Endothelial cell of umbilical vein (primary cell): ENCODE results near the gene GPX5. TPM values are rescaled to one million over a fixed set of nuclear protein-coding genes. Genes with fewer than 3 reads are reported as not detected.

ENCODE experiments used
- BruUV-seq: library from RNA; stranded (reverse); fragments of 400-500 nt; replicated peaks from 2 replicates; lab custom pipeline; 2021; lab: Mats Ljungman, UMichigan
- CTCF ChIA-PET: fragments of 300-600, 350-600 bp; sonication (Branson Sonifier 250); formaldehyde crosslinking; loops from one replicate; lab custom pipeline; 2021; ENCODE audit warnings: antibody characterized with exemption, inconsistent platforms; lab: Charles Lee
- POLR2A ChIA-PET: fragments of 300-600, 350-600 bp; sonication (Branson Sonifier 250); formaldehyde crosslinking; loops from one replicate; lab custom pipeline; 2021; ENCODE audit warnings: antibody characterized with exemption, inconsistent platforms; lab: Charles Lee
- DNase-seq: peaks from one replicate; pipeline ENCODE4 v3.0.0-alpha.2; 2011; ENCODE audit warnings: low read depth, low spot score
- FAIRE-seq: peaks from 2 replicates; lab custom pipeline; 2011; peaks lifted over from hg19 to GRCh38; lab: Jason Lieb, UNC
- H2AFZ ChIP-seq: 2 replicates; pipeline ENCODE4 v1.6.0; 2012; ENCODE audit warnings: low read depth, low read length, control low read depth, inconsistent platforms
- H3K27ac ChIP-seq: 2 replicates; pipeline ENCODE4 v1.5.1; 2011; ENCODE audit warnings: low read depth, mild to moderate bottlenecking, control low read depth, low read length, moderate library complexity; ENCODE audit not compliant: insufficient read depth
- H3K27me3 ChIP-seq, 2 experiments: 2 replicates each; pipeline versions ENCODE4 v1.6.0 to v1.6.1; 2011; ENCODE audit warnings: low read length in 2 of 2, mixed read lengths in 1 of 2; ENCODE audit not compliant: control insufficient read depth in 2 of 2, insufficient read depth in 2 of 2
- H3K36me3 ChIP-seq, 2 experiments: 2 replicates in 1 of 2; 3 replicates in 1 of 2; pipeline ENCODE4 v1.5.1; 2011; ENCODE audit warnings: low read length in 2 of 2, mild to moderate bottlenecking in 1 of 2, moderate library complexity in 1 of 2; ENCODE audit not compliant: control insufficient read depth in 2 of 2, insufficient read depth in 2 of 2; ENCODE audit errors: extremely low read depth in 1 of 2
- H3K4me1 ChIP-seq: 3 replicates; pipeline ENCODE4 v1.5.1; 2011; ENCODE audit warnings: mild to moderate bottlenecking, low read length; ENCODE audit not compliant: control insufficient read depth, insufficient read depth; ENCODE audit errors: extremely low read depth
- H3K4me2 ChIP-seq: 2 replicates; pipeline ENCODE4 v1.6.1; 2011; ENCODE audit warnings: low read length, control low read depth, mixed read lengths; ENCODE audit not compliant: insufficient read depth
- H3K4me3 ChIP-seq, 3 experiments: fragments of 200-600 bp in 1 of 3; sonication (generic), shearing (Covaris generic) in 1 of 3; replicated peaks in 1 of 3; 2 replicates each; pipeline ENCODE4 v1.5.1; 2011 to 2016; ENCODE audit warnings: control low read depth in 3 of 3, low read length in 3 of 3, mild to moderate bottlenecking in 2 of 3, inconsistent platforms in 1 of 3, low read depth in 1 of 3, moderate library complexity in 1 of 3; ENCODE audit not compliant: insufficient read depth in 1 of 3
- H3K79me2 ChIP-seq: 2 replicates; pipeline ENCODE4 v1.6.0; 2012; ENCODE audit warnings: low read length, inconsistent platforms; ENCODE audit not compliant: control insufficient read depth, insufficient read depth
- H3K9ac ChIP-seq: replicated peaks from 2 replicates; pipeline ENCODE3; 2011; ENCODE audit warnings: low read length, control low read depth; ENCODE audit not compliant: insufficient read depth; ENCODE audit errors: extremely low read depth
- H3K9me1 ChIP-seq: replicated peaks from 3 replicates; pipeline ENCODE4 v1.6.0; 2011; ENCODE audit warnings: mild to moderate bottlenecking, low read length; ENCODE audit not compliant: control insufficient read depth, insufficient read depth; ENCODE audit errors: extremely low read depth
- H3K9me3 ChIP-seq: replicated peaks from 2 replicates; pipeline ENCODE4 v1.5.1; 2012; ENCODE audit warnings: low read length, inconsistent platforms; ENCODE audit not compliant: control insufficient read depth, insufficient read depth
- H4K20me1 ChIP-seq: replicated peaks from 2 replicates; pipeline ENCODE3; 2011; ENCODE audit warnings: mild to moderate bottlenecking, low read length; ENCODE audit not compliant: control insufficient read depth, insufficient read depth; ENCODE audit errors: extremely low read depth
- EZH2 ChIP-seq: IDR thresholded peaks from 2 replicates; pipeline ENCODE4 v1.6.1; 2012; ENCODE audit warnings: borderline replicate concordance, low read depth, mild to moderate bottlenecking, moderate library complexity, low read length, inconsistent platforms; ENCODE audit not compliant: severe bottlenecking
- FOS ChIP-seq: IDR thresholded peaks from 2 replicates; pipeline ENCODE4 v1.6.1; 2011; ENCODE audit warnings: mild to moderate bottlenecking, low read length, moderate library complexity, borderline replicate concordance; ENCODE audit not compliant: insufficient read depth
- GATA2 ChIP-seq: IDR thresholded peaks from 2 replicates; pipeline ENCODE4 v1.7.0; 2011; ENCODE audit warnings: low read depth, mild to moderate bottlenecking, moderate library complexity, mixed read lengths, low read length; ENCODE audit not compliant: insufficient read length, insufficient read depth
- JUN ChIP-seq: IDR thresholded peaks from 2 replicates; pipeline ENCODE4 v1.6.1; 2011; ENCODE audit warnings: borderline replicate concordance, low read depth; ENCODE audit not compliant: insufficient read length, insufficient read depth
- MYC ChIP-seq: IDR thresholded peaks from one replicate; pipeline ENCODE4 v1.6.1; 2011; ENCODE audit warnings: mild to moderate bottlenecking, low read depth, low read length
- POLR2A ChIP-seq: IDR thresholded peaks from 2 replicates; pipeline ENCODE4 v1.6.1; 2012; ENCODE audit warnings: low read depth, mild to moderate bottlenecking, control low read depth, low read length
- POLR2AphosphoS5 ChIP-seq: IDR thresholded peaks from 2 replicates; pipeline ENCODE4 v1.6.1; 2012; ENCODE audit warnings: low read depth, mild to moderate bottlenecking, control low read depth, low read length, moderate library complexity; ENCODE audit not compliant: insufficient read depth
- dilution Hi-C: fragments of 300-500 bp; cut with MboI; formaldehyde crosslinking; loops from one replicate; pipeline ENCODE4 v1.15.0; 2019; ENCODE audit warnings: low sequenced_read_pairs; ENCODE audit not compliant: extremely low pct_ligation_motif_present
- intact Hi-C: fragments of 100-400 bp; cut with micrococcal nuclease; formaldehyde crosslinking; loops from one replicate; pipeline ENCODE4 v1.10.0; 2022
- polyA plus RNA-seq, 4 experiments: library from polyadenylated mRNA; depleted of rRNA in 3 of 4; stranded (reverse) in 3 of 4; unstranded in 1 of 4; fragments of >200 nt; gene quantifications; 2 replicates each; pipeline versions ENCODE4 v1.2.1 to v1.2.3, GENCODE V29; 2011 to 2012; ENCODE audit warnings: missing spikeins in 1 of 4
- total RNA-seq: library from RNA; stranded (reverse); gene quantifications from 2 replicates; pipeline ENCODE4 v1.2.3, GENCODE V29; 2021
- TF ChIP-seq, protein P1 (sequence below), 2 donors: IDR thresholded peaks; 1 replicate in 1 of 2; 2 replicates in 1 of 2; pipeline ENCODE4 v1.5.1; 2011; ENCODE audit warnings: low read length in 2 of 2, mild to moderate bottlenecking in 2 of 2, moderate library complexity in 2 of 2, control low read depth in 1 of 2, inconsistent platforms in 1 of 2, low read depth in 1 of 2; ENCODE audit not compliant: insufficient read depth in 1 of 2; ENCODE audit errors: extremely low read depth in 1 of 2
- TF ChIP-seq, protein P2 (sequence below): IDR thresholded peaks from 2 replicates; pipeline ENCODE4 v1.6.1; 2011; ENCODE audit not compliant: insufficient read depth, insufficient read length

Gene GPX5
- total and polyA plus RNA-seq, 2 donors (not counting 3 experiments of a cell fraction or from before 2014, with no cell fraction given), result not detected

DNA sequence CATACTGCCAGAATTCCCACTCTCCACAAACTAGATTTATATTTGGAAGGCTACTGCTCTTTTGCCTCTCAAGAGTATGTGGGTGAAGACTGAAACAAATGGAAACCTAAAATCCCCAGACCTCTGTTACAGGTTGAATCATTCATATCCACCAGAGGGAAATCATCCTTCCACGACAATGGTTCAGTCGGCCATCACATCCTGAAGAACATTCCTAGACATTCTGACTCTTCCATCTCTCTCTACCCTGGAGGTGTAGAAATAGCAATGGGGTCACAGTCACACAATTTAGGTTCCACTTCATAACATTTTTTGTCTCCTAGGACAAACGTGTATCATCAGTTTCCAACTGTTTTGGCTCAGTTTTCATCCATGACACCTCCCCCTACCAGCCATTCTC is 8.6 kb downstream of the GPX5 start:
- POLR2A ChIA-PET, result no interaction called here
- Histone ChIP-seq H2AFZ (no peak overlapping the region), H3K27ac (no peak overlapping the region), H3K9me3 (no peaks in the 10 kb centered on the region), H3K9ac (no peak overlapping the region), H3K9me1 (no peaks in the 10 kb centered on the region), H4K20me1 (no peaks in the 10 kb centered on the region), H3K27me3 (peaks cover 0 to 2% of the 10 kb centered on the region in 2 experiments), H3K79me2 (no peaks in the 10 kb centered on the region), H3K4me2 (no peak overlapping the region), H3K36me3 (no peaks in the 10 kb centered on the region), H3K4me1 (peaks cover 2% of the 10 kb centered on the region), H3K4me3 (no peak overlapping the region)
- FAIRE-seq (no peak), DNase-seq (no peak)
- TF ChIP-seq, protein P1, sequence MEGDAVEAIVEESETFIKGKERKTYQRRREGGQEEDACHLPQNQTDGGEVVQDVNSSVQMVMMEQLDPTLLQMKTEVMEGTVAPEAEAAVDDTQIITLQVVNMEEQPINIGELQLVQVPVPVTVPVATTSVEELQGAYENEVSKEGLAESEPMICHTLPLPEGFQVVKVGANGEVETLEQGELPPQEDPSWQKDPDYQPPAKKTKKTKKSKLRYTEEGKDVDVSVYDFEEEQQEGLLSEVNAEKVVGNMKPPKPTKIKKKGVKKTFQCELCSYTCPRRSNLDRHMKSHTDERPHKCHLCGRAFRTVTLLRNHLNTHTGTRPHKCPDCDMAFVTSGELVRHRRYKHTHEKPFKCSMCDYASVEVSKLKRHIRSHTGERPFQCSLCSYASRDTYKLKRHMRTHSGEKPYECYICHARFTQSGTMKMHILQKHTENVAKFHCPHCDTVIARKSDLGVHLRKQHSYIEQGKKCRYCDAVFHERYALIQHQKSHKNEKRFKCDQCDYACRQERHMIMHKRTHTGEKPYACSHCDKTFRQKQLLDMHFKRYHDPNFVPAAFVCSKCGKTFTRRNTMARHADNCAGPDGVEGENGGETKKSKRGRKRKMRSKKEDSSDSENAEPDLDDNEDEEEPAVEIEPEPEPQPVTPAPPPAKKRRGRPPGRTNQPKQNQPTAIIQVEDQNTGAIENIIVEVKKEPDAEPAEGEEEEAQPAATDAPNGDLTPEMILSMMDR (IDR thresholded peaks at IDR 0.05; ENCODE audit: extremely low read depth in 1 of 2, insufficient read depth in 1 of 2, low read depth in 1 of 2, low read length in 2 of 2), result no peak
- TF ChIP-seq POLR2A (no peak), MYC (no peak), FOS (no peak)
- intact Hi-C loops, result no loop called here
- no TSS peak for BruUV-seq
- dilution Hi-C loops, result no loop called here
- CTCF ChIA-PET, result no interaction called here

DNA sequence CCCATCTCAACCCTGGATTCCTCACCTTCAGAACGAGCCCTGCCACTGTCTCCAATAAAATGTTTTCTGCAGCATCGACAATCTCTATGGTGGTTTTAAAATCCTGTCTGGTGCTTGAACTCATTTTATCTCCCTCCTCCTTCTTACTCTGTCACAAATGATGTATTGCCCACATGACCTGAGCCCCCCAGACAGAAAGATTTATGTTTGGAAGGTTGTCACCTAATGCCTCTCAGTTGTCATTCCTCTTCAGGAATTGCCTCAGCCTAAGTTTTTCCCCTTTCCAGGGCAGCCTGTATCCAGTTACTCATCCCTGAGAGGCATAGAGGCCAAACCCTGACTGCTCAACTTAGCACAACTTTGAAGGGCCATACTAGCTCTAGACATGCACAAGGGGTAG is 9.2 kb downstream of the GPX5 start:
- Histone ChIP-seq H3K9me3 (no peaks in the 10 kb centered on the region), H3K4me3 (no peak overlapping the region), H3K4me1 (peaks cover 2% of the 10 kb centered on the region), H3K27me3 (peaks cover 0 to 2% of the 10 kb centered on the region in 2 experiments), H3K36me3 (no peaks in the 10 kb centered on the region), H3K9me1 (no peaks in the 10 kb centered on the region), H3K9ac (no peak overlapping the region), H3K79me2 (no peaks in the 10 kb centered on the region), H3K27ac (no peak overlapping the region), H2AFZ (no peak overlapping the region), H3K4me2 (no peak overlapping the region), H4K20me1 (no peaks in the 10 kb centered on the region)
- FAIRE-seq, result no peak
- dilution Hi-C loops (no loop called here), intact Hi-C loops (no loop called here)
- CTCF ChIA-PET, result no interaction called here
- no TSS peak for BruUV-seq
- TF ChIP-seq MYC (no peak), EZH2 (no peak), POLR2AphosphoS5 (no peak), JUN (no peak), GATA2 (no peak), POLR2A (no peak)
- TF ChIP-seq, protein P1 (IDR thresholded peaks at IDR 0.05; ENCODE audit: extremely low read depth in 1 of 2, insufficient read depth in 1 of 2, low read depth in 1 of 2, low read length in 2 of 2), result no peak
- TF ChIP-seq, protein P2, sequence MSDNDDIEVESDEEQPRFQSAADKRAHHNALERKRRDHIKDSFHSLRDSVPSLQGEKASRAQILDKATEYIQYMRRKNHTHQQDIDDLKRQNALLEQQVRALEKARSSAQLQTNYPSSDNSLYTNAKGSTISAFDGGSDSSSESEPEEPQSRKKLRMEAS, result no peak
- POLR2A ChIA-PET, result no interaction called here
- no peak for DNase-seq
